Measurements from ENCODE around the gene BEND5.

BEND5 gene

DNA sequence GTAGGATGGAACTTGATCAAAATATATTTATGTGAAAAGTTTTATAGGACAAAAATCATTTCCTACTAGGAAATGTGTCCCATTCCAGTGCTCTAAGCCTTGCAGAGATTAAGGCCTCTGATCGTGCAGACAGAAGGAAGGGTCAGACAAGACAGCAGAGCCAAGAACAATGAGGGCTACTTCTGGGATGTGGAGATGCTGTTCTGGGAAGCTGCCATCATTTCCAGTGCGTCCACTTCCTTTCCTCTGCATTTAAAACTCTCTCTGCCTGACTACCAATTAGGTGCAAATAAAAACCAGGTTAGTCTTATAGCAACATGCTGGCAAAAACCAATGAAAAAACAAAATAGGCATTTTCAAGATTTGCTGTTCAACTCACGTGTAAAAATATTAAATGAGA lies 36.1 kb downstream of the BEND5 start:
- Histone ChIP-seq H3K4me3 (ENCODE audit: low read depth in 1 of 2, low read length in 2 of 2) (no peak overlapping the region), H3K9me3 (ENCODE audit: low read length) (no peaks in the 10 kb centered on the region), H3K27me3 (ENCODE audit: control insufficient read depth in 1 of 2, insufficient read depth in 2 of 2, low read length in 2 of 2) (no peaks in the 10 kb centered on the region), H3K27ac (ENCODE audit: low read depth, low read length) (no peak overlapping the region), H3K36me3 (ENCODE audit: insufficient read depth, low read length) (peaks cover 24% of the 10 kb centered on the region), H3K4me1 (ENCODE audit: insufficient read depth, low read length) (no peaks in the 10 kb centered on the region), H3K9ac (ENCODE audit: low read length) (no peak overlapping the region)

DNA sequence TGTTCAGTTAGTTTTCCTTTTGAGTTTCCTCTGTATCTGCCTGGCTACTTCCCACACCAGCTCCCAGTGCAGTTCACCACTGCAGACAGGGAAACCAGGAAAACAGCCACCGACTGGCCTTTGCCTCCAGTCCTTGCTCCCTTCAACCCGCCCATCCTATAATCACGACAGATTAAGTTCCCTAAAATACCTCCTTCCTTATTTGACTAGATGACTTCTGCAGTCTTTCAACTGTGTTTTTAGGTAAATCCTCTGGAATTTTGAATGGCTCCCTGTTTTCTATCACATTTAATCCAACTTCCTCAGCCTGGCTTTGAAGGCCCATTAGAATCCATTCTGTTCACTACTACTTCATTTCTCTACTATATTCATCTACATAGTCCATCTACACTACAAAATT lies 37.6 kb downstream of the BEND5 start:
- H3K4me3 ChIP-seq (ENCODE audit: low read depth in 1 of 2, low read length in 2 of 2), result no peak overlapping the region
- peaks cover 30% of the 10 kb centered on the region for H3K36me3 ChIP-seq (ENCODE audit: insufficient read depth, low read length)
- H3K9me3 ChIP-seq (ENCODE audit: low read length), result no peaks in the 10 kb centered on the region
- no peaks in the 10 kb centered on the region for H3K4me1 ChIP-seq (ENCODE audit: insufficient read depth, low read length)
- H3K27ac ChIP-seq (ENCODE audit: low read depth, low read length), result no peak overlapping the region
- no peak overlapping the region for H3K9ac ChIP-seq (ENCODE audit: low read length)
- no peaks in the 10 kb centered on the region for H3K27me3 ChIP-seq (ENCODE audit: control insufficient read depth in 1 of 2, insufficient read depth in 2 of 2, low read length in 2 of 2)

GRCh38 chr1:48738356-48738755 lies 38.3 kb downstream of the BEND5 start:
- H3K27ac ChIP-seq (ENCODE audit: low read depth, low read length), result no peak overlapping the region
- no peaks in the 10 kb centered on the region for H3K9me3 ChIP-seq (ENCODE audit: low read length)
- H3K9ac ChIP-seq (ENCODE audit: low read length), result no peak overlapping the region
- no peaks in the 10 kb centered on the region for H3K4me1 ChIP-seq (ENCODE audit: insufficient read depth, low read length)
- peaks cover 37% of the 10 kb centered on the region for H3K36me3 ChIP-seq (ENCODE audit: insufficient read depth, low read length)
- no peaks in the 10 kb centered on the region for H3K27me3 ChIP-seq (ENCODE audit: control insufficient read depth in 1 of 2, insufficient read depth in 2 of 2, low read length in 2 of 2)
- no peak overlapping the region for H3K4me3 ChIP-seq (ENCODE audit: low read depth in 1 of 2, low read length in 2 of 2)

GRCh38 chr1:48735796-48736195 lies 40.9 kb downstream of the BEND5 start:
- Histone ChIP-seq H3K9me3 (ENCODE audit: low read length) (no peaks in the 10 kb centered on the region), H3K9ac (ENCODE audit: low read length) (no peak overlapping the region), H3K36me3 (ENCODE audit: insufficient read depth, low read length) (peaks cover 50% of the 10 kb centered on the region), H3K27ac (ENCODE audit: low read depth, low read length) (no peak overlapping the region), H3K4me3 (ENCODE audit: low read depth in 1 of 2, low read length in 2 of 2) (no peak overlapping the region), H3K4me1 (ENCODE audit: insufficient read depth, low read length) (no peaks in the 10 kb centered on the region), H3K27me3 (ENCODE audit: control insufficient read depth in 1 of 2, insufficient read depth in 2 of 2, low read length in 2 of 2) (no peaks in the 10 kb centered on the region)

DNA sequence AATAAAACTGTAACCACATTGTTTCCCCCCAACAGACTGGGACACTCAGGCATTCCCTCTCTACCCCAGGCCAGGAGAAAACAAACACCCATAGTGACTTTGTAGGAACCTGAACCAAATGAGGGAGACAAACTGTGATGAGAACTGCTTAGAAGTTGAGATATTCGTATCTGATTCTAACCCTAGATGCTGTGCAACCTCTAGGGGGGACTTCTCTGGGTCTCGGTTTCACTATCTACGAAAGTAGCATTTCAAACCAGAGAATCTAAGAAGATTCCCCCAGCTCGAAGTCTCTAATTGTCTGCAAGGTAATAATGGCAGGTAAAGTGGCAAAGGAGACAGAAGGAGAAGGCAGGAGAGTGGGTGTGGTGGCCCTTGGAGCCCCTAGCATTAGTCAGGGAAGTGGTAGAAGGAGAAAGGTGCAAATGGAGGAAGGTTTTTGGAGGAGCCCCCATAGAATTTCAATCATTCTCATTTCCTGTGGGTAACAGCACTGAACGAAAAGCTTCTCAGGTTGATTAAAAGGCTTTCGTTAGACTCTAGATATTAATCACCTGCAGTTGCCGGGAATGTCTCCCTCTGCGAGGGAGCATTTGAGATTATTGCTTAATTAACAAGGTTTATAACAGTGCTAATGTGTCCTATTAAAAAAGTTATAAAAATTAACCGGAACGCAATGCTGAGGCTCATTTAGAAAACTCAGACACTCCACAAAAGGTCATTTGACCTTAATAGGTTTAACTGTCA lies 46.4 kb downstream of the BEND5 start:
- no peak overlapping the region for H3K27ac ChIP-seq (ENCODE audit: low read depth, low read length)
- peaks cover 47% of the 10 kb centered on the region for H3K36me3 ChIP-seq (ENCODE audit: insufficient read depth, low read length)
- H3K4me1 ChIP-seq (ENCODE audit: insufficient read depth, low read length), result peaks cover 6% of the 10 kb centered on the region
- H3K4me3 ChIP-seq (ENCODE audit: low read depth in 1 of 2, low read length in 2 of 2), result no peak overlapping the region
- no peak overlapping the region for H3K9ac ChIP-seq (ENCODE audit: low read length)
- no peaks in the 10 kb centered on the region for H3K27me3 ChIP-seq (ENCODE audit: control insufficient read depth in 1 of 2, insufficient read depth in 2 of 2, low read length in 2 of 2)
- no peaks in the 10 kb centered on the region for H3K9me3 ChIP-seq (ENCODE audit: low read length)

DNA sequence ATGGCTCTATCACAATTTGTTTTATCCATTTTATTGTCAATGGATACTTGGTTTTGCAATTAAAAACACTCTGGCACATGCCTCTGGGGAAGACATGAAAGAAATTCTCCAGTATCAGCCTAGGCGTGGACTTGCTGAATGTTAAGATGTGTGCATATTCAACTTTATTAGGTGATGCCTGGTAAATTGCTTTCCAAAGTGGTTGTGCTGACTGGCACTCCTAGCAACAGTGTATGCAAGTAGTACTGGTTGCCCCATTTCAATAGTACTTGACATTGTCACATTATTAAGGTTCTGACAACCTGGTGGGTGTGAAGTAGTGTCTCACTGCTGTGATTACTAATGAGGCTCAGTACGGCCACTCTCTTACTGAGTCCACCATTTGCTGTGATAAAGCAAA lies 48.1 kb downstream of the BEND5 start:
- Histone ChIP-seq H3K27ac (ENCODE audit: low read depth, low read length) (no peak overlapping the region), H3K4me1 (ENCODE audit: insufficient read depth, low read length) (peaks cover 6% of the 10 kb centered on the region), H3K4me3 (ENCODE audit: low read depth in 1 of 2, low read length in 2 of 2) (no peak overlapping the region), H3K9ac (ENCODE audit: low read length) (no peak overlapping the region), H3K9me3 (ENCODE audit: low read length) (no peaks in the 10 kb centered on the region), H3K36me3 (ENCODE audit: insufficient read depth, low read length) (peaks cover 31% of the 10 kb centered on the region), H3K27me3 (ENCODE audit: control insufficient read depth in 1 of 2, insufficient read depth in 2 of 2, low read length in 2 of 2) (no peaks in the 10 kb centered on the region)

GRCh38 chr1:48726557-48727215 lies 50.0 kb downstream of the BEND5 start:
- Histone ChIP-seq H3K36me3 (ENCODE audit: insufficient read depth, low read length) (peaks cover 15% of the 10 kb centered on the region), H3K4me3 (ENCODE audit: low read depth in 1 of 2, low read length in 2 of 2) (no peak overlapping the region), H3K27ac (ENCODE audit: low read depth, low read length) (no peak overlapping the region), H3K27me3 (ENCODE audit: control insufficient read depth in 1 of 2, insufficient read depth in 2 of 2, low read length in 2 of 2) (no peaks in the 10 kb centered on the region), H3K4me1 (ENCODE audit: insufficient read depth, low read length) (peaks cover 6% of the 10 kb centered on the region), H3K9me3 (ENCODE audit: low read length) (no peaks in the 10 kb centered on the region), H3K9ac (ENCODE audit: low read length) (no peak overlapping the region)

DNA sequence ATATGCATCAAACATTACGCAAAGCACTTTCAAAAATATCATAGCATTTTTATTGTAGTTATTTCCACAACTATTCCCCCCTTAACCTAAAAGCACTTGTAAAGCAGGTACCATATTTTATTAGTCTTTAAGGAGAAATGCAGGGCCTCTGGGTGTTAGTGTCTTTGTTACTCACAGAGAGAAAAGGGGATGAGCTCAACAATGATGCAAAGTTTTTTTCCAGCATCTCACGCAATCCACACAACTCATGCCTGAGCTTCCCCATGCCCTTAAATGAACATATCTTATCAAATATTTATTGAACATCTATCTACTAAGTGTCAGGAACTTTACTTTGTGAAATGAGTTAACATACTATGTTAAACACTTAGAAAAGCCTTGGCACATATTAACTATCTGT lies 50.6 kb downstream of the BEND5 start:
- H3K9ac ChIP-seq (ENCODE audit: low read length), result no peak overlapping the region
- H3K27me3 ChIP-seq (ENCODE audit: control insufficient read depth in 1 of 2, insufficient read depth in 2 of 2, low read length in 2 of 2), result no peaks in the 10 kb centered on the region
- peaks cover 6% of the 10 kb centered on the region for H3K4me1 ChIP-seq (ENCODE audit: insufficient read depth, low read length)
- H3K4me3 ChIP-seq (ENCODE audit: low read depth in 1 of 2, low read length in 2 of 2), result no peak overlapping the region
- H3K27ac ChIP-seq (ENCODE audit: low read depth, low read length), result no peak overlapping the region
- H3K9me3 ChIP-seq (ENCODE audit: low read length), result no peaks in the 10 kb centered on the region
- peaks cover 10% of the 10 kb centered on the region for H3K36me3 ChIP-seq (ENCODE audit: insufficient read depth, low read length)

- Histone ChIP-seq H3K9ac (ENCODE audit: low read length) (no peak overlapping the region), H3K9me3 (ENCODE audit: low read length) (no peaks in the 10 kb centered on the region), H3K36me3 (ENCODE audit: insufficient read depth, low read length) (peaks cover 8% of the 10 kb centered on the region), H3K27ac (ENCODE audit: low read depth, low read length) (no peak overlapping the region), H3K4me1 (ENCODE audit: insufficient read depth, low read length) (peaks cover 6% of the 10 kb centered on the region), H3K27me3 (ENCODE audit: control insufficient read depth in 1 of 2, insufficient read depth in 2 of 2, low read length in 2 of 2) (no peaks in the 10 kb centered on the region), H3K4me3 (ENCODE audit: low read depth in 1 of 2, low read length in 2 of 2) (no peak overlapping the region)
These were observed 51.2 kb downstream of the BEND5 start for GRCh38 chr1:48725341-48726046.

GRCh38 chr1:48720929-48721328 lies 55.8 kb downstream of the BEND5 start:
- no peaks in the 10 kb centered on the region for H3K36me3 ChIP-seq (ENCODE audit: insufficient read depth, low read length)
- no peak overlapping the region for H3K27ac ChIP-seq (ENCODE audit: low read depth, low read length)
- H3K4me3 ChIP-seq (ENCODE audit: low read depth in 1 of 2, low read length in 2 of 2), result no peak overlapping the region
- no peak overlapping the region for H3K9ac ChIP-seq (ENCODE audit: low read length)
- H3K27me3 ChIP-seq (ENCODE audit: control insufficient read depth in 1 of 2, insufficient read depth in 2 of 2, low read length in 2 of 2), result no peaks in the 10 kb centered on the region
- H3K4me1 ChIP-seq (ENCODE audit: insufficient read depth, low read length), result no peaks in the 10 kb centered on the region
- H3K9me3 ChIP-seq (ENCODE audit: low read length), result no peaks in the 10 kb centered on the region

DNA sequence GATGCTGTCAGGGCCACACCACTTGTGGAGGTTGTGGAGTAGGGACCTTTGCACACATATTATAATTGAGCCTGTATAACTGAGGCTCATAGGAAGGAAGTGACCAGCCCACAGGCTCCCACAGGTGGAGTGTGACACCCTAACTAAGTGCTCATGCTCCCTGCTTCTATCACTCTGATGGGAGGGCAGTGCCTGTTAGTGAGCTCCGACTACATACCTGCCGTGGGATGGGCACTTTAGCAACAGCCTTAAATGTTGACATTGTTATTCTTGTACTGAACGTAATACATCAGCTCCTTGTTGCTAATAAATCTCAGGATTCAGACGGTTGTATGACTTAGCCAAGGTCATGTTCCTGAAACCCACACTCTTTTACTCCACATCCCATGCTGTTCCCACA lies 58.0 kb downstream of the BEND5 start:
- no peaks in the 10 kb centered on the region for H3K36me3 ChIP-seq (ENCODE audit: insufficient read depth, low read length)
- H3K4me1 ChIP-seq (ENCODE audit: insufficient read depth, low read length), result no peaks in the 10 kb centered on the region
- H3K27me3 ChIP-seq (ENCODE audit: control insufficient read depth in 1 of 2, insufficient read depth in 2 of 2, low read length in 2 of 2), result no peaks in the 10 kb centered on the region
- no peak overlapping the region for H3K9ac ChIP-seq (ENCODE audit: low read length)
- H3K4me3 ChIP-seq (ENCODE audit: low read depth in 1 of 2, low read length in 2 of 2), result no peak overlapping the region
- no peaks in the 10 kb centered on the region for H3K9me3 ChIP-seq (ENCODE audit: low read length)
- H3K27ac ChIP-seq (ENCODE audit: low read depth, low read length), result no peak overlapping the region

Data from muscle layer of colon (tissue), 2 donors.